WTC11 (cell line): ENCODE results near the gene OSTC. TPM values are rescaled to one million over a fixed set of nuclear protein-coding genes. Genes with fewer than 3 reads are reported as not detected.

ENCODE experiments used
- ATAC-seq: fragments of 200-7000 bp; cut with Tn5 transposase; 2 replicates; pipeline ENCODE4 v1.10.0; 2021; ENCODE audit warnings: mild to moderate bottlenecking, moderate library complexity
- CTCF ChIA-PET: fragments of 300-600 bp; sonication (Branson Sonifier 250); formaldehyde crosslinking; loops from one replicate; lab custom pipeline; 2021; ENCODE audit warnings: antibody characterized with exemption; lab: Charles Lee
- POLR2A ChIA-PET: fragments of 350-600 bp; sonication (Branson Sonifier 250); formaldehyde crosslinking; loops from one replicate; lab custom pipeline; 2021; ENCODE audit warnings: antibody characterized with exemption; lab: Charles Lee
- DNase-seq: peaks from one replicate; pipeline ENCODE4 v3.0.0; 2021; ENCODE audit warnings: low spot score
- H3K27ac Mint-ChIP-seq: 2 replicates; pipeline ENCODE4 v1.8.0; 2021; ENCODE audit warnings: mixed read lengths
- H3K27me3 Mint-ChIP-seq: 2 replicates; pipeline ENCODE4 v1.8.0; 2021; ENCODE audit warnings: low read depth, mild to moderate bottlenecking, moderate library complexity, mixed read lengths
- H3K36me3 Mint-ChIP-seq: 2 replicates; pipeline ENCODE4 v1.8.0; 2021; ENCODE audit warnings: mixed read lengths
- H3K4me1 Mint-ChIP-seq: 2 replicates; pipeline ENCODE4 v1.8.0; 2022; ENCODE audit warnings: mixed read lengths
- H3K4me3 Mint-ChIP-seq: 2 replicates; pipeline ENCODE4 v1.8.0; 2021; ENCODE audit warnings: mild to moderate bottlenecking, moderate library complexity, mixed read lengths
- H3K9me3 Mint-ChIP-seq: 2 replicates; pipeline ENCODE4 v1.8.0; 2021; ENCODE audit warnings: mixed read lengths
- CREB1 ChIP-seq: sonication (generic); formaldehyde crosslinking; IDR thresholded peaks from 2 replicates; pipeline ENCODE4 v1.8.0; 2023; ENCODE audit warnings: mild to moderate bottlenecking, missing genetic modification reagents
- EMX1 ChIP-seq: fragments of 250-450 bp; sonication (Bioruptor Pico); IDR thresholded peaks from 2 replicates; pipeline ENCODE4 v1.8.0; 2021; ENCODE audit warnings: mild to moderate bottlenecking
- ESRRA ChIP-seq: sonication (generic); formaldehyde crosslinking; IDR thresholded peaks from 2 replicates; pipeline ENCODE4 v1.8.1; 2022; ENCODE audit warnings: mild to moderate bottlenecking, missing genetic modification reagents, borderline replicate concordance
- JUN ChIP-seq: sonication (generic); formaldehyde crosslinking; IDR thresholded peaks from 2 replicates; pipeline ENCODE4 v1.8.0; 2023; ENCODE audit warnings: mild to moderate bottlenecking, missing genetic modification reagents
- MYBL2 ChIP-seq: sonication (generic); formaldehyde crosslinking; IDR thresholded peaks from 2 replicates; pipeline ENCODE4 v1.8.1; 2023; ENCODE audit warnings: mild to moderate bottlenecking, moderate library complexity, missing genetic modification reagents
- NR2C2 ChIP-seq: sonication (generic); formaldehyde crosslinking; IDR thresholded peaks from 2 replicates; pipeline ENCODE4 v1.8.0; 2022; ENCODE audit warnings: mild to moderate bottlenecking, missing genetic modification reagents
- NR3C1 ChIP-seq: sonication (generic); formaldehyde crosslinking; conservative IDR thresholded peaks from 2 replicates; pipeline ENCODE4 v1.8.1; 2023; ENCODE audit warnings: low read depth, mild to moderate bottlenecking, missing genetic modification reagents
- PRRX2 ChIP-seq: fragments of 250-450 bp; sonication (Bioruptor Pico); IDR thresholded peaks from 2 replicates; pipeline ENCODE4 v1.8.0; 2021; ENCODE audit warnings: mild to moderate bottlenecking
- RELA ChIP-seq: sonication (generic); formaldehyde crosslinking; IDR thresholded peaks from 2 replicates; pipeline ENCODE4 v1.8.1; 2022; ENCODE audit warnings: missing genetic modification reagents, mild to moderate bottlenecking, borderline replicate concordance
- SMAD3 ChIP-seq: sonication (generic); formaldehyde crosslinking; IDR thresholded peaks from 2 replicates; pipeline ENCODE4 v1.8.0; 2022; ENCODE audit warnings: missing genetic modification reagents, mild to moderate bottlenecking, borderline replicate concordance
- SMAD4 ChIP-seq: sonication (generic); formaldehyde crosslinking; IDR thresholded peaks from 2 replicates; pipeline ENCODE4 v1.8.0; 2022; ENCODE audit warnings: mild to moderate bottlenecking, missing genetic modification reagents
- SOX15 ChIP-seq: fragments of 250-450 bp; sonication (Bioruptor Pico); IDR thresholded peaks from 2 replicates; pipeline ENCODE4 v1.9.0; 2021; ENCODE audit warnings: mild to moderate bottlenecking
- TP53 ChIP-seq: sonication (generic); formaldehyde crosslinking; IDR thresholded peaks from 2 replicates; pipeline ENCODE4 v1.8.1; 2023; ENCODE audit warnings: mild to moderate bottlenecking, missing genetic modification reagents
- ZNF232 ChIP-seq: sonication (generic); formaldehyde crosslinking; IDR thresholded peaks from 2 replicates; pipeline ENCODE4 v1.8.0; 2022; ENCODE audit warnings: mild to moderate bottlenecking, missing genetic modification reagents
- ZNF396 ChIP-seq: fragments of 250-450 bp; sonication (Bioruptor Pico); IDR thresholded peaks from 2 replicates; pipeline ENCODE4 v1.8.0; 2021; ENCODE audit warnings: mild to moderate bottlenecking, moderate library complexity, borderline replicate concordance
- total RNA-seq: library from RNA; stranded (reverse); gene quantifications from 3 replicates; pipeline ENCODE4 v1.2.3, GENCODE V29; 2021
- TF ChIP-seq, protein P1 (sequence below): sonication (generic); formaldehyde crosslinking; IDR thresholded peaks from 2 replicates; pipeline ENCODE4 v1.8.1; 2022; ENCODE audit warnings: low read depth, missing genetic modification reagents, borderline replicate concordance
- TF ChIP-seq, protein P2 (sequence below): fragments of 250-450 bp; sonication (Bioruptor Pico); IDR thresholded peaks from 2 replicates; pipeline ENCODE4 v1.9.0; 2021; ENCODE audit warnings: mild to moderate bottlenecking
- TF ChIP-seq, protein P3 (sequence below): sonication (generic); formaldehyde crosslinking; IDR thresholded peaks from 2 replicates; pipeline ENCODE4 v1.8.1; 2023; ENCODE audit warnings: mild to moderate bottlenecking, missing genetic modification reagents, moderate library complexity
- TF ChIP-seq, protein P4 (sequence below): fragments of 250-450 bp; sonication (Bioruptor Pico); conservative IDR thresholded peaks from 2 replicates; pipeline ENCODE4 v1.9.0; 2021; ENCODE audit warnings: mild to moderate bottlenecking
- TF ChIP-seq, protein P5 (sequence below): sonication (generic); formaldehyde crosslinking; IDR thresholded peaks from 2 replicates; pipeline ENCODE4 v1.8.1; 2022; ENCODE audit warnings: mild to moderate bottlenecking, missing genetic modification reagents, moderate library complexity, borderline replicate concordance
- TF ChIP-seq, protein P6 (sequence below): sonication (generic); formaldehyde crosslinking; IDR thresholded peaks from 2 replicates; pipeline ENCODE4 v1.8.1; 2022; ENCODE audit warnings: mild to moderate bottlenecking, moderate library complexity, missing genetic modification reagents
- TF ChIP-seq, protein P7 (sequence below): fragments of 250-450 bp; sonication (Bioruptor Pico); IDR thresholded peaks from 2 replicates; pipeline ENCODE4 v1.8.0; 2021; ENCODE audit warnings: mild to moderate bottlenecking
- TF ChIP-seq, protein P8 (sequence below): sonication (generic); formaldehyde crosslinking; IDR thresholded peaks from 2 replicates; pipeline ENCODE4 v1.8.1; 2022; ENCODE audit warnings: missing genetic modification reagents, borderline replicate concordance

OSTC gene
- total RNA-seq, 1 experiment from 2014 or later: 132 TPM

DNA sequence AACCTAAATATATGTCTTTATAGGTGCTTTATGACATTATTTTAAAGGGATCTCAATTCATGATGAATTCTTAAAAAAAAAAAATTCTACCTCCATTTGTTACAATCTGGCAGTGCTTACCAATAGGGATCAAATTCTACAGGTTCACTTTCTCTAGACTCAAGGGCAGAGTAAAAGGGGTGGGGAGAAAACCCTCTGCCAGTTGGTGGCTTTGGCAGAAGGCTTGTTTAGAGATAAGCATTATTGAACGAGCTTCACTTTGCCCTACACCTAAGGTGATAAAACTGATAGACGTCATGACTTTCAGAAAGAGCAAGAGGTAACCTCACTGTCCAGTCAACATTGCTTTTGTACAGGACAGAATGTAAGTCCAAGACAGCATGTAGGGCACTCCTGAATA is 53.6 kb downstream of the OSTC start (continued):
- TF ChIP-seq, protein P1, sequence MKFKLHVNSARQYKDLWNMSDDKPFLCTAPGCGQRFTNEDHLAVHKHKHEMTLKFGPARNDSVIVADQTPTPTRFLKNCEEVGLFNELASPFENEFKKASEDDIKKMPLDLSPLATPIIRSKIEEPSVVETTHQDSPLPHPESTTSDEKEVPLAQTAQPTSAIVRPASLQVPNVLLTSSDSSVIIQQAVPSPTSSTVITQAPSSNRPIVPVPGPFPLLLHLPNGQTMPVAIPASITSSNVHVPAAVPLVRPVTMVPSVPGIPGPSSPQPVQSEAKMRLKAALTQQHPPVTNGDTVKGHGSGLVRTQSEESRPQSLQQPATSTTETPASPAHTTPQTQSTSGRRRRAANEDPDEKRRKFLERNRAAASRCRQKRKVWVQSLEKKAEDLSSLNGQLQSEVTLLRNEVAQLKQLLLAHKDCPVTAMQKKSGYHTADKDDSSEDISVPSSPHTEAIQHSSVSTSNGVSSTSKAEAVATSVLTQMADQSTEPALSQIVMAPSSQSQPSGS (CRISPR knock-in tag): no peak

DNA sequence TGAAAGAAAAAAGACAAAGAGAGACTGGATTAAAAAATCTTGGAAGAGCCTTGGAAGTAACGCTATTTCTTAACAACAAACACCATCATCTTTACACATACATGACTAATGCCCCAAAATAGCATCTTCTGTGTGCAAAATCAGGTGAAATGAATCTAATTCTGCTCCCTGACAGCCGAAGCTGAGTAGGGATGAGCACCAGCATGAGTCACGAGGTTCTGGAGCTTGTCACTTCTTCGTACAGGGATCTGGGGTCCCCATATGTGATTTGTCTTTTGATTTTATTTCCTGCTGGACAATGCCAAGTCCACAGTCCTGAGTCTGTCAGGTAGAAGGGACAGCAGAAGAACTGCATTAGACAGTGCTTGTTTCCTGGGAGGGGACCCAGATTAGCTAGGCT is 55.9 kb downstream of the OSTC start:
- no peaks in the 10 kb centered on the region for H3K36me3 Mint-ChIP-seq
- DNase-seq: no peak
- no peak for ATAC-seq
- H3K27me3 Mint-ChIP-seq: no peaks in the 10 kb centered on the region
- TF ChIP-seq MYBL2 (CRISPR knock-in tag) (no peak), ZNF396 (CRISPR knock-in tag) (no peak), EMX1 (no peak), CREB1 (no peak), ZNF232 (no peak), JUN (CRISPR knock-in tag) (no peak), PRRX2 (CRISPR knock-in tag) (no peak)
- TF ChIP-seq, protein P2, sequence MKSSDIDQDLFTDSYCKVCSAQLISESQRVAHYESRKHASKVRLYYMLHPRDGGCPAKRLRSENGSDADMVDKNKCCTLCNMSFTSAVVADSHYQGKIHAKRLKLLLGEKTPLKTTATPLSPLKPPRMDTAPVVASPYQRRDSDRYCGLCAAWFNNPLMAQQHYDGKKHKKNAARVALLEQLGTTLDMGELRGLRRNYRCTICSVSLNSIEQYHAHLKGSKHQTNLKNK: no peak
- TF ChIP-seq, protein P3, sequence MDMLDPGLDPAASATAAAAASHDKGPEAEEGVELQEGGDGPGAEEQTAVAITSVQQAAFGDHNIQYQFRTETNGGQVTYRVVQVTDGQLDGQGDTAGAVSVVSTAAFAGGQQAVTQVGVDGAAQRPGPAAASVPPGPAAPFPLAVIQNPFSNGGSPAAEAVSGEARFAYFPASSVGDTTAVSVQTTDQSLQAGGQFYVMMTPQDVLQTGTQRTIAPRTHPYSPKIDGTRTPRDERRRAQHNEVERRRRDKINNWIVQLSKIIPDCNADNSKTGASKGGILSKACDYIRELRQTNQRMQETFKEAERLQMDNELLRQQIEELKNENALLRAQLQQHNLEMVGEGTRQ: no peak
- TF ChIP-seq, protein P4, sequence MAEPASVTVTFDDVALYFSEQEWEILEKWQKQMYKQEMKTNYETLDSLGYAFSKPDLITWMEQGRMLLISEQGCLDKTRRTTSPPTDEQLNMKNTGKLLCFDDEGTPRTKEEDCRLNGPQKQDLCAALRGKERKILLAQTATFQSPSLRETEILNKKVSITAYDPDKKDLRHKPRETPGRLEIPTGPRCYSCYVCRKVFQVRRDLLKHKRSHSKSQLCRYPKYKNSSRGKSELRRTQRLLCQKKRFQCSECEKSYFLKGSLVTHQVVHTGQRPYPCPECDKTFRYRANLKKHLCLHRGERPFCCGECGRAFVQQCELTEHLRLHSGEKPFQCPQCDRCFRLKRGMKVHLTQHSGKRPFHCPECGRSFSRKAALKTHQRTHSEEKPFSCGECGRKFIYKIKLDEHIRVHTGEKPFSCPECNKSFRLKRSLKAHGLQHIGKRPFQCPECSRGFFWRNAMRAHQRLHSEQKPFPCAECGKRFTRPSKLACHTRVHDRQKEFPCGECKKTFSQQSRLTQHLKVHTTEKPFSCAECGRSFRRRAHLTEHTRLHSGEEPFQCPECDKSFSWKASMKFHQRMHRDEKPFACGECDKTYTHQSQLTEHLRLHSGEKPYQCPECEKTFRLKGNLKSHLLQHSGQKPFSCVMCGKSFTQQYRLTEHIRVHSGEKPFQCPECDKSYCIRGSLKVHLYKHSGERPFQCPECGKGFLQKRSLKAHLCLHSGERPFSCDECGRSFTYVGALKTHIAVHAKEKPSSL (CRISPR knock-in tag): no peak
- TF ChIP-seq, all 79 proteins: peak for 0
- no peak overlapping the region for H3K27ac Mint-ChIP-seq
- no peak overlapping the region for H3K4me3 Mint-ChIP-seq
- POLR2A ChIA-PET: no interaction called here
- H3K4me1 Mint-ChIP-seq: peaks cover 7% of the 10 kb centered on the region; the same call in 1 of the 2 replicates
- CTCF ChIA-PET: no interaction called here
- peaks cover 6% of the 10 kb centered on the region for H3K9me3 Mint-ChIP-seq

DNA sequence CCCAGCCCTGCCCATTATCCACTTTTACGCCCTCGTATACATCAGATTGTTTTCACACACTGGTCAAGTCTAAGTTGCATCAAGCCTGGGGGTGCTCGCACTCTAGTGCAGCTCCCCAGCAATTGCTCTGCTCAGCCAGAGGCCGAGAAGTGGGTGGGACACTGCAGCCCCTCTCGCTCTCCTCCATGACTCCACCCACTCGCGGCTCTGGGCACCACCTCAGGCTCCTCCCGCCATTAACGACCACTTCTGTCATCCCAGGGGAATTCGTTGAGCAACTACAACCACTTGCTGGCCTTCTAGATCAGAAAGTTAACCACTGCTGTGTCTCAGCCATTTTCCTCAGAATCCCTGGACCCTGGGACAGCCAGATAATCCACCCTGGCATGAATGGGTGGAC is 58.8 kb downstream of the OSTC start:
- no peaks in the 10 kb centered on the region for H3K27me3 Mint-ChIP-seq
- TF ChIP-seq ESRRA (CRISPR knock-in tag) (no peak), SMAD3 (CRISPR knock-in tag) (no peak), SOX15 (CRISPR knock-in tag) (no peak), RELA (CRISPR knock-in tag) (no peak), SMAD4 (no peak), NR2C2 (CRISPR knock-in tag) (no peak), TP53 (no peak), NR3C1 (CRISPR knock-in tag) (no peak)
- TF ChIP-seq, protein P1 (CRISPR knock-in tag): no peak
- TF ChIP-seq, protein P5, sequence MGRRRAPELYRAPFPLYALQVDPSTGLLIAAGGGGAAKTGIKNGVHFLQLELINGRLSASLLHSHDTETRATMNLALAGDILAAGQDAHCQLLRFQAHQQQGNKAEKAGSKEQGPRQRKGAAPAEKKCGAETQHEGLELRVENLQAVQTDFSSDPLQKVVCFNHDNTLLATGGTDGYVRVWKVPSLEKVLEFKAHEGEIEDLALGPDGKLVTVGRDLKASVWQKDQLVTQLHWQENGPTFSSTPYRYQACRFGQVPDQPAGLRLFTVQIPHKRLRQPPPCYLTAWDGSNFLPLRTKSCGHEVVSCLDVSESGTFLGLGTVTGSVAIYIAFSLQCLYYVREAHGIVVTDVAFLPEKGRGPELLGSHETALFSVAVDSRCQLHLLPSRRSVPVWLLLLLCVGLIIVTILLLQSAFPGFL: no peak
- TF ChIP-seq, protein P6, sequence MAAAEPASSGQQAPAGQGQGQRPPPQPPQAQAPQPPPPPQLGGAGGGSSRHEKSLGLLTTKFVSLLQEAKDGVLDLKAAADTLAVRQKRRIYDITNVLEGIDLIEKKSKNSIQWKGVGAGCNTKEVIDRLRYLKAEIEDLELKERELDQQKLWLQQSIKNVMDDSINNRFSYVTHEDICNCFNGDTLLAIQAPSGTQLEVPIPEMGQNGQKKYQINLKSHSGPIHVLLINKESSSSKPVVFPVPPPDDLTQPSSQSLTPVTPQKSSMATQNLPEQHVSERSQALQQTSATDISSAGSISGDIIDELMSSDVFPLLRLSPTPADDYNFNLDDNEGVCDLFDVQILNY (CRISPR knock-in tag): no peak
- TF ChIP-seq, protein P7, sequence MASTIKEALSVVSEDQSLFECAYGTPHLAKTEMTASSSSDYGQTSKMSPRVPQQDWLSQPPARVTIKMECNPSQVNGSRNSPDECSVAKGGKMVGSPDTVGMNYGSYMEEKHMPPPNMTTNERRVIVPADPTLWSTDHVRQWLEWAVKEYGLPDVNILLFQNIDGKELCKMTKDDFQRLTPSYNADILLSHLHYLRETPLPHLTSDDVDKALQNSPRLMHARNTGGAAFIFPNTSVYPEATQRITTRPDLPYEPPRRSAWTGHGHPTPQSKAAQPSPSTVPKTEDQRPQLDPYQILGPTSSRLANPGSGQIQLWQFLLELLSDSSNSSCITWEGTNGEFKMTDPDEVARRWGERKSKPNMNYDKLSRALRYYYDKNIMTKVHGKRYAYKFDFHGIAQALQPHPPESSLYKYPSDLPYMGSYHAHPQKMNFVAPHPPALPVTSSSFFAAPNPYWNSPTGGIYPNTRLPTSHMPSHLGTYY: no peak
- TF ChIP-seq, protein P8, sequence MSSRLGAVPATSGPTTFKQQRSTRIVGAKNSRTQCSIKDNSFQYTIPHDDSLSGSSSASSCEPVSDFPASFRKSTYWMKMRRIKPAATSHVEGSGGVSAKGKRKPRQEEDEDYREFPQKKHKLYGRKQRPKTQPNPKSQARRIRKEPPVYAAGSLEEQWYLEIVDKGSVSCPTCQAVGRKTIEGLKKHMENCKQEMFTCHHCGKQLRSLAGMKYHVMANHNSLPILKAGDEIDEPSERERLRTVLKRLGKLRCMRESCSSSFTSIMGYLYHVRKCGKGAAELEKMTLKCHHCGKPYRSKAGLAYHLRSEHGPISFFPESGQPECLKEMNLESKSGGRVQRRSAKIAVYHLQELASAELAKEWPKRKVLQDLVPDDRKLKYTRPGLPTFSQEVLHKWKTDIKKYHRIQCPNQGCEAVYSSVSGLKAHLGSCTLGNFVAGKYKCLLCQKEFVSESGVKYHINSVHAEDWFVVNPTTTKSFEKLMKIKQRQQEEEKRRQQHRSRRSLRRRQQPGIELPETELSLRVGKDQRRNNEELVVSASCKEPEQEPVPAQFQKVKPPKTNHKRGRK (CRISPR knock-in tag): no peak
- peak; percentile 66 for ATAC-seq
- peaks cover 6% of the 10 kb centered on the region for H3K9me3 Mint-ChIP-seq
- no peak for DNase-seq
- H3K36me3 Mint-ChIP-seq: no peaks in the 10 kb centered on the region
- peaks cover 21% of the 10 kb centered on the region for H3K4me1 Mint-ChIP-seq
- POLR2A ChIA-PET: no interaction called here
- CTCF ChIA-PET: no interaction called here
- H3K4me3 Mint-ChIP-seq: no peak overlapping the region
- H3K27ac Mint-ChIP-seq: no peak overlapping the region
